ENCODE data around the gene SSPN. TPM values are rescaled to one million over a fixed set of nuclear protein-coding genes. Genes with fewer than 3 reads are reported as not detected.
A peak's percentile ranks its signal among the peaks of the same experiment; 100 is the strongest.

SSPN gene
- polyA plus RNA-seq, 3 donors from 2014 or later, result not detected

GRCh38 chr12:26281320-26281719 is 85.9 kb downstream of the SSPN start:
- Mint-ChIP-seq H3K27ac (no peak overlapping the region), H3K4me1 (peaks cover 7 to 14% of the 10 kb centered on the region in 2 donors), H3K27me3 (ENCODE audit: low read depth in 3 of 3) (peaks cover 0 to 6% (median 0%) of the 10 kb centered on the region in 3 donors), H3K9me3 (no peaks in the 10 kb centered on the region), H3K4me3 (no peak overlapping the region), H3K36me3 (no peaks in the 10 kb centered on the region)
- DNase-seq, result no peak

- H3K4me1 Mint-ChIP-seq, result peaks cover 6 to 13% of the 10 kb centered on the region in 2 donors
- no peaks in the 10 kb centered on the region for H3K36me3 Mint-ChIP-seq
- peaks cover 0 to 6% (median 0%) of the 10 kb centered on the region in 3 donors for H3K27me3 Mint-ChIP-seq (ENCODE audit: low read depth in 3 of 3)
- DNase-seq, result no peak
- peak overlapping the region in 1 of 5 donors; percentile 8 for H3K4me3 Mint-ChIP-seq
- no peaks in the 10 kb centered on the region for H3K9me3 Mint-ChIP-seq
- H3K27ac Mint-ChIP-seq, result no peak overlapping the region
These were observed 87.1 kb downstream of the SSPN start for GRCh38 chr12:26282339-26282940.

- Mint-ChIP-seq H3K4me3 (peak overlapping the region in 1 of 5 donors; percentile 8), H3K9me3 (no peaks in the 10 kb centered on the region), H3K27ac (no peak overlapping the region), H3K4me1 (peaks cover under 1 to 7% of the 10 kb centered on the region in 2 donors), H3K36me3 (no peaks in the 10 kb centered on the region), H3K27me3 (ENCODE audit: low read depth in 3 of 3) (peaks cover 0 to 6% (median 0%) of the 10 kb centered on the region in 3 donors)
- DNase-seq, result no peak
These were observed 87.7 kb downstream of the SSPN start for GRCh38 chr12:26283046-26283445.

GRCh38 chr12:26283617-26284016 is 88.2 kb downstream of the SSPN start:
- H3K9me3 Mint-ChIP-seq, result no peaks in the 10 kb centered on the region
- no peak overlapping the region for H3K4me3 Mint-ChIP-seq
- peaks cover 0 to 4% of the 10 kb centered on the region in 2 donors for H3K4me1 Mint-ChIP-seq
- H3K27me3 Mint-ChIP-seq (ENCODE audit: low read depth in 3 of 3), result peaks cover 0 to 3% (median 1%) of the 10 kb centered on the region in 3 donors
- no peaks in the 10 kb centered on the region for H3K36me3 Mint-ChIP-seq
- no peak for DNase-seq
- H3K27ac Mint-ChIP-seq, result no peak overlapping the region

- no peak for DNase-seq
- Mint-ChIP-seq H3K27me3 (ENCODE audit: low read depth in 3 of 3) (peaks cover 0 to 3% (median 2%) of the 10 kb centered on the region in 3 donors), H3K4me1 (peaks cover 0 to 4% of the 10 kb centered on the region in 2 donors), H3K27ac (no peak overlapping the region), H3K9me3 (no peaks in the 10 kb centered on the region), H3K36me3 (no peaks in the 10 kb centered on the region), H3K4me3 (no peak overlapping the region)
These were observed 90.0 kb downstream of the SSPN start for GRCh38 chr12:26285401-26285800.

GRCh38 chr12:26286186-26286585 is 90.8 kb downstream of the SSPN start:
- Mint-ChIP-seq H3K4me3 (no peak overlapping the region), H3K27ac (no peak overlapping the region), H3K27me3 (ENCODE audit: low read depth in 3 of 3) (peaks cover 0 to 3% (median 2%) of the 10 kb centered on the region in 3 donors), H3K9me3 (no peaks in the 10 kb centered on the region), H3K4me1 (peaks cover 0 to 4% of the 10 kb centered on the region in 2 donors), H3K36me3 (no peaks in the 10 kb centered on the region)
- no peak for DNase-seq

- peaks cover 0 to 5% (median 2%) of the 10 kb centered on the region in 3 donors for H3K27me3 Mint-ChIP-seq (ENCODE audit: low read depth in 3 of 3)
- H3K4me3 Mint-ChIP-seq, result no peak overlapping the region
- no peak overlapping the region for H3K27ac Mint-ChIP-seq
- H3K9me3 Mint-ChIP-seq, result no peaks in the 10 kb centered on the region
- peaks cover 0 to 4% of the 10 kb centered on the region in 2 donors for H3K4me1 Mint-ChIP-seq
- no peaks in the 10 kb centered on the region for H3K36me3 Mint-ChIP-seq
- DNase-seq, result no peak
These were observed 92.5 kb downstream of the SSPN start for GRCh38 chr12:26287671-26288381.

- Mint-ChIP-seq H3K36me3 (no peaks in the 10 kb centered on the region), H3K4me1 (no peaks in the 10 kb centered on the region), H3K4me3 (no peak overlapping the region), H3K9me3 (no peaks in the 10 kb centered on the region), H3K27me3 (ENCODE audit: low read depth in 3 of 3) (peaks cover 0 to 5% (median 2%) of the 10 kb centered on the region in 3 donors), H3K27ac (no peak overlapping the region)
- DNase-seq, result no peak
These were observed 95.2 kb downstream of the SSPN start for GRCh38 chr12:26290565-26290964.

GRCh38 chr12:26292596-26292995 is 97.2 kb downstream of the SSPN start:
- Mint-ChIP-seq H3K27ac (no peak overlapping the region), H3K9me3 (no peaks in the 10 kb centered on the region), H3K27me3 (ENCODE audit: low read depth in 3 of 3) (peaks cover 2 to 5% (median 3%) of the 10 kb centered on the region in 3 donors), H3K4me1 (no peaks in the 10 kb centered on the region), H3K4me3 (no peak overlapping the region), H3K36me3 (no peaks in the 10 kb centered on the region)
- DNase-seq, result no peak

GRCh38 chr12:26293612-26294011 is 98.2 kb downstream of the SSPN start:
- H3K4me3 Mint-ChIP-seq, result no peak overlapping the region
- H3K27ac Mint-ChIP-seq, result no peak overlapping the region
- no peak for DNase-seq
- H3K4me1 Mint-ChIP-seq, result peaks cover under 1 to 8% of the 10 kb centered on the region in 2 donors
- no peaks in the 10 kb centered on the region for H3K36me3 Mint-ChIP-seq
- H3K27me3 Mint-ChIP-seq (ENCODE audit: low read depth in 3 of 3), result peaks cover 0 to 6% (median 3%) of the 10 kb centered on the region in 3 donors
- no peaks in the 10 kb centered on the region for H3K9me3 Mint-ChIP-seq

GRCh38 chr12:26295001-26295400 is 99.6 kb downstream of the SSPN start:
- H3K4me3 Mint-ChIP-seq, result no peak overlapping the region
- H3K27me3 Mint-ChIP-seq (ENCODE audit: low read depth in 3 of 3), result peaks cover 0 to 5% (median 3%) of the 10 kb centered on the region in 3 donors
- DNase-seq, result no peak
- no peaks in the 10 kb centered on the region for H3K9me3 Mint-ChIP-seq
- H3K36me3 Mint-ChIP-seq, result no peaks in the 10 kb centered on the region
- H3K27ac Mint-ChIP-seq, result no peak overlapping the region
- H3K4me1 Mint-ChIP-seq, result peaks cover 12 to 21% of the 10 kb centered on the region in 2 donors

GRCh38 chr12:26297396-26298070 is 102.2 kb downstream of the SSPN start:
- peaks cover 12 to 25% of the 10 kb centered on the region in 2 donors for H3K4me1 Mint-ChIP-seq
- no peaks in the 10 kb centered on the region for H3K36me3 Mint-ChIP-seq
- H3K27ac Mint-ChIP-seq, result no peak overlapping the region
- DNase-seq, result no peak
- peaks cover 0 to 3% (median 3%) of the 10 kb centered on the region in 3 donors for H3K27me3 Mint-ChIP-seq (ENCODE audit: low read depth in 3 of 3)
- H3K9me3 Mint-ChIP-seq, result no peaks in the 10 kb centered on the region
- no peak overlapping the region for H3K4me3 Mint-ChIP-seq

GRCh38 chr12:26298785-26299621 is 103.6 kb downstream of the SSPN start:
- Mint-ChIP-seq H3K36me3 (no peaks in the 10 kb centered on the region), H3K27me3 (ENCODE audit: low read depth in 3 of 3) (peaks cover 0 to 3% (median 3%) of the 10 kb centered on the region in 3 donors), H3K27ac (peak overlapping the region in 5 of 6 donors; percentile 3 to 86 (median 31)), H3K4me1 (peaks cover 22 to 40% of the 10 kb centered on the region in 2 donors), H3K9me3 (no peaks in the 10 kb centered on the region), H3K4me3 (peak overlapping the region; percentile 34 to 83 (median 56))
- DNase-seq, result peak; percentile 8 to 33 (median 26)

Measured in immature natural killer cell (primary cell).